Measurements from ENCODE around the gene ANXA2.
A peak's percentile ranks its signal among the peaks of the same experiment; 100 is the strongest.

The ANXA2 gene

GRCh38 chr15:60441331-60441730, 43.5 kb upstream of the ANXA2 start:
- Histone ChIP-seq H3K9ac (ENCODE audit: low read length) (no peak overlapping the region), H3K4me2 (ENCODE audit: low read length, poor library complexity, severe bottlenecking) (no peak overlapping the region), H3K14ac (ENCODE audit: low read length in 2 of 2) (no peak overlapping the region), H3K4me3 (ENCODE audit: insufficient read depth in 1 of 2, low read depth in 1 of 2, low read length in 2 of 2) (no peak overlapping the region), H2AK5ac (ENCODE audit: low read length, severe bottlenecking) (no peak overlapping the region), H4K91ac (ENCODE audit: low read length) (no peak overlapping the region), H3K36me3 (ENCODE audit: control insufficient read depth in 1 of 2, insufficient read depth in 2 of 2, low read depth in 1 of 2, low read length in 2 of 2) (peaks cover 6 to 33% of the 10 kb centered on the region in 2 experiments), H2BK120ac (ENCODE audit: low read depth, low read length) (no peak overlapping the region), H3K18ac (ENCODE audit: low read depth in 1 of 2, low read length in 2 of 2) (no peak overlapping the region), H2AFZ (ENCODE audit: low read depth, low read length) (no peak overlapping the region), H3K4ac (ENCODE audit: low read depth in 1 of 2, low read length in 2 of 2) (no peak overlapping the region), H2BK15ac (ENCODE audit: low read depth, poor library complexity, severe bottlenecking) (no peak overlapping the region), H2BK12ac (ENCODE audit: low read length in 2 of 2) (no peak overlapping the region), H3K27me3 (ENCODE audit: control insufficient read depth in 1 of 2, insufficient read depth in 1 of 2, low read length in 2 of 2) (no peaks in the 10 kb centered on the region), H3K23ac (ENCODE audit: low read length in 2 of 2) (no peak overlapping the region), H3K4me1 (ENCODE audit: control insufficient read depth, insufficient read depth, low read depth, low read length) (no peaks in the 10 kb centered on the region), H2BK5ac (ENCODE audit: low read depth, low read length, poor library complexity, severe bottlenecking) (no peak overlapping the region), H3K27ac (ENCODE audit: low read length, poor library complexity, severe bottlenecking) (no peak overlapping the region), H3K79me1 (replicated peaks; ENCODE audit: low read length, poor library complexity, severe bottlenecking) (peaks cover 9% of the 10 kb centered on the region), H4K8ac (ENCODE audit: low read length) (no peak overlapping the region), H3K9me3 (ENCODE audit: control insufficient read depth, low read length) (no peaks in the 10 kb centered on the region)
- no CpG with 5 or more reads among the region's 1 CpG for WGBS
- no peak for DNase-seq

- Histone ChIP-seq H3K9ac (ENCODE audit: low read length) (no peak overlapping the region), H3K23ac (ENCODE audit: low read length in 2 of 2) (no peak overlapping the region), H2BK120ac (ENCODE audit: low read depth, low read length) (no peak overlapping the region), H3K4me2 (ENCODE audit: low read length, poor library complexity, severe bottlenecking) (no peak overlapping the region), H2BK5ac (ENCODE audit: low read depth, low read length, poor library complexity, severe bottlenecking) (no peak overlapping the region), H3K36me3 (ENCODE audit: control insufficient read depth in 1 of 2, insufficient read depth in 2 of 2, low read depth in 1 of 2, low read length in 2 of 2) (peaks cover 7 to 51% of the 10 kb centered on the region in 2 experiments), H4K91ac (ENCODE audit: low read length) (no peak overlapping the region), H3K4me1 (ENCODE audit: control insufficient read depth, insufficient read depth, low read depth, low read length) (no peaks in the 10 kb centered on the region), H4K8ac (ENCODE audit: low read length) (no peak overlapping the region), H2BK15ac (ENCODE audit: low read depth, poor library complexity, severe bottlenecking) (no peak overlapping the region), H2AFZ (ENCODE audit: low read depth, low read length) (no peak overlapping the region), H3K18ac (ENCODE audit: low read depth in 1 of 2, low read length in 2 of 2) (no peak overlapping the region), H3K4ac (ENCODE audit: low read depth in 1 of 2, low read length in 2 of 2) (no peak overlapping the region), H2AK5ac (ENCODE audit: low read length, severe bottlenecking) (no peak overlapping the region), H3K4me3 (ENCODE audit: insufficient read depth in 1 of 2, low read depth in 1 of 2, low read length in 2 of 2) (no peak overlapping the region), H3K27ac (ENCODE audit: low read length, poor library complexity, severe bottlenecking) (no peak overlapping the region), H3K79me1 (replicated peaks; ENCODE audit: low read length, poor library complexity, severe bottlenecking) (peaks cover 12% of the 10 kb centered on the region), H3K14ac (ENCODE audit: low read length in 2 of 2) (no peak overlapping the region), H2BK12ac (ENCODE audit: low read length in 2 of 2) (no peak overlapping the region), H3K9me3 (ENCODE audit: control insufficient read depth, low read length) (no peaks in the 10 kb centered on the region), H3K27me3 (ENCODE audit: control insufficient read depth in 1 of 2, insufficient read depth in 1 of 2, low read length in 2 of 2) (no peaks in the 10 kb centered on the region)
- WGBS, result no CpG with 5 or more reads among the region's 1 CpG
- DNase-seq, result no peak
These were observed 40.9 kb upstream of the ANXA2 start for GRCh38 chr15:60438646-60439045.

GRCh38 chr15:60428935-60429334, 31.1 kb upstream of the ANXA2 start:
- Histone ChIP-seq H3K4me1 (ENCODE audit: control insufficient read depth, insufficient read depth, low read depth, low read length) (peaks cover 1% of the 10 kb centered on the region), H3K18ac (ENCODE audit: low read depth in 1 of 2, low read length in 2 of 2) (no peak overlapping the region), H3K14ac (ENCODE audit: low read length in 2 of 2) (no peak overlapping the region), H4K8ac (ENCODE audit: low read length) (no peak overlapping the region), H2BK12ac (ENCODE audit: low read length in 2 of 2) (no peak overlapping the region), H3K27me3 (ENCODE audit: control insufficient read depth in 1 of 2, insufficient read depth in 1 of 2, low read length in 2 of 2) (no peaks in the 10 kb centered on the region), H3K23ac (ENCODE audit: low read length in 2 of 2) (no peak overlapping the region), H3K9ac (ENCODE audit: low read length) (no peak overlapping the region), H3K4me2 (ENCODE audit: low read length, poor library complexity, severe bottlenecking) (no peak overlapping the region), H2BK15ac (ENCODE audit: low read depth, poor library complexity, severe bottlenecking) (no peak overlapping the region), H3K4ac (ENCODE audit: low read depth in 1 of 2, low read length in 2 of 2) (no peak overlapping the region), H2BK120ac (ENCODE audit: low read depth, low read length) (no peak overlapping the region), H3K36me3 (ENCODE audit: control insufficient read depth in 1 of 2, insufficient read depth in 2 of 2, low read depth in 1 of 2, low read length in 2 of 2) (peaks cover 6 to 36% of the 10 kb centered on the region in 2 experiments), H2BK5ac (ENCODE audit: low read depth, low read length, poor library complexity, severe bottlenecking) (no peak overlapping the region), H3K27ac (ENCODE audit: low read length, poor library complexity, severe bottlenecking) (no peak overlapping the region), H3K9me3 (ENCODE audit: control insufficient read depth, low read length) (no peaks in the 10 kb centered on the region), H2AK5ac (ENCODE audit: low read length, severe bottlenecking) (no peak overlapping the region), H3K4me3 (ENCODE audit: insufficient read depth in 1 of 2, low read depth in 1 of 2, low read length in 2 of 2) (no peak overlapping the region), H3K79me1 (replicated peaks; ENCODE audit: low read length, poor library complexity, severe bottlenecking) (peaks cover 7% of the 10 kb centered on the region), H4K91ac (ENCODE audit: low read length) (no peak overlapping the region), H2AFZ (ENCODE audit: low read depth, low read length) (no peak overlapping the region)
- DNase-seq, result no peak
- WGBS, result 100% methylated on average over 1 of the region's 1 CpG

- H3K36me3 ChIP-seq (ENCODE audit: control insufficient read depth in 1 of 2, insufficient read depth in 2 of 2, low read depth in 1 of 2, low read length in 2 of 2), result peaks cover 3 to 36% of the 10 kb centered on the region in 2 experiments
- DNase-seq, result peak; percentile 67
- no peak overlapping the region for H2BK5ac ChIP-seq (ENCODE audit: low read depth, low read length, poor library complexity, severe bottlenecking)
- H4K8ac ChIP-seq (ENCODE audit: low read length), result no peak overlapping the region
- H3K23ac ChIP-seq (ENCODE audit: low read length in 2 of 2), result no peak overlapping the region
- H3K4me3 ChIP-seq (ENCODE audit: insufficient read depth in 1 of 2, low read depth in 1 of 2, low read length in 2 of 2), result no peak overlapping the region
- H2BK120ac ChIP-seq (ENCODE audit: low read depth, low read length), result no peak overlapping the region
- H3K79me1 ChIP-seq (replicated peaks; ENCODE audit: low read length, poor library complexity, severe bottlenecking), result peaks cover 7% of the 10 kb centered on the region
- peaks cover 5% of the 10 kb centered on the region for H3K4me1 ChIP-seq (ENCODE audit: control insufficient read depth, insufficient read depth, low read depth, low read length)
- no peak overlapping the region for H2AFZ ChIP-seq (ENCODE audit: low read depth, low read length)
- no peak overlapping the region for H3K18ac ChIP-seq (ENCODE audit: low read depth in 1 of 2, low read length in 2 of 2)
- H3K27ac ChIP-seq (ENCODE audit: low read length, poor library complexity, severe bottlenecking), result no peak overlapping the region
- no peak overlapping the region for H2AK5ac ChIP-seq (ENCODE audit: low read length, severe bottlenecking)
- no peaks in the 10 kb centered on the region for H3K9me3 ChIP-seq (ENCODE audit: control insufficient read depth, low read length)
- H2BK15ac ChIP-seq (ENCODE audit: low read depth, poor library complexity, severe bottlenecking), result no peak overlapping the region
- no peaks in the 10 kb centered on the region for H3K27me3 ChIP-seq (ENCODE audit: control insufficient read depth in 1 of 2, insufficient read depth in 1 of 2, low read length in 2 of 2)
- H2BK12ac ChIP-seq (ENCODE audit: low read length in 2 of 2), result no peak overlapping the region
- 81% methylated on average over 2 of the region's 2 CpGs for WGBS
- H3K14ac ChIP-seq (ENCODE audit: low read length in 2 of 2), result no peak overlapping the region
- H3K9ac ChIP-seq (ENCODE audit: low read length), result peak overlapping the region; percentile 18
- H4K91ac ChIP-seq (ENCODE audit: low read length), result no peak overlapping the region
- no peak overlapping the region for H3K4me2 ChIP-seq (ENCODE audit: low read length, poor library complexity, severe bottlenecking)
- no peak overlapping the region for H3K4ac ChIP-seq (ENCODE audit: low read depth in 1 of 2, low read length in 2 of 2)
These were observed 29.2 kb upstream of the ANXA2 start for GRCh38 chr15:60426870-60427508.

Data from mesenchymal stem cell (in vitro differentiated cells and primary cell).